WTC11 (cell line): Measurements from ENCODE around the gene SLX1B. TPM values are rescaled to one million over a fixed set of nuclear protein-coding genes. Genes with fewer than 3 reads are reported as not detected.
A peak's percentile ranks its signal among the peaks of the same experiment; 100 is the strongest.
"Not testable (repeated sequence)": the region's sequence is repeated elsewhere in the genome, so short reads cannot be mapped to it uniquely, and the experiment has no call there.

Experiments
- ATAC-seq: fragments of 200-7000 bp; cut with Tn5 transposase; 2 replicates; pipeline ENCODE4 v1.10.0; 2021; ENCODE audit warnings: mild to moderate bottlenecking, moderate library complexity
- Bru-seq: library from RNA; stranded (reverse); fragments of 400-500 nt; gene quantifications from one replicate; lab custom pipeline; 2021; lab: Mats Ljungman, UMichigan
- CTCF ChIA-PET: fragments of 300-600 bp; sonication (Branson Sonifier 250); formaldehyde crosslinking; loops from one replicate; lab custom pipeline; 2021; ENCODE audit warnings: antibody characterized with exemption; lab: Charles Lee
- POLR2A ChIA-PET: fragments of 350-600 bp; sonication (Branson Sonifier 250); formaldehyde crosslinking; loops from one replicate; lab custom pipeline; 2021; ENCODE audit warnings: antibody characterized with exemption; lab: Charles Lee
- DNase-seq: peaks from one replicate; pipeline ENCODE4 v3.0.0; 2021; ENCODE audit warnings: low spot score
- H3K27ac Mint-ChIP-seq: 2 replicates; pipeline ENCODE4 v1.8.0; 2021; ENCODE audit warnings: mixed read lengths
- H3K27me3 Mint-ChIP-seq: 2 replicates; pipeline ENCODE4 v1.8.0; 2021; ENCODE audit warnings: low read depth, mild to moderate bottlenecking, moderate library complexity, mixed read lengths
- H3K36me3 Mint-ChIP-seq: 2 replicates; pipeline ENCODE4 v1.8.0; 2021; ENCODE audit warnings: mixed read lengths
- H3K4me1 Mint-ChIP-seq: 2 replicates; pipeline ENCODE4 v1.8.0; 2022; ENCODE audit warnings: mixed read lengths
- H3K4me3 Mint-ChIP-seq: 2 replicates; pipeline ENCODE4 v1.8.0; 2021; ENCODE audit warnings: mild to moderate bottlenecking, moderate library complexity, mixed read lengths
- H3K9me3 Mint-ChIP-seq: 2 replicates; pipeline ENCODE4 v1.8.0; 2021; ENCODE audit warnings: mixed read lengths
- long read RNA-seq, 3 experiments: library from RNA in 1 of 3; library from capped mRNA in 1 of 3; library from polyadenylated mRNA in 1 of 3; unstranded in 2 of 3; stranded (forward) in 1 of 3; transcript quantifications; one replicate each; pipeline ENCODE4 v2.0.0, GENCODE V29; 2021
- total RNA-seq: library from RNA; stranded (reverse); gene quantifications from 3 replicates; pipeline ENCODE4 v1.2.3, GENCODE V29; 2021

SLX1B gene
- total RNA-seq, result 9.2 to 42.8 TPM (median 36.5 TPM) in 3 replicates
- percentile 3 among the genes with signal in this experiment for Bru-seq, nascent RNA
- long read RNA-seq, experiment 1, transcript SLX1B-201 (6 exons, 1,165 nt), result major isoform, 55 of 60 reads
- long read RNA-seq, experiment 1, partial matches to known transcripts, result 1 of 60 reads
- long read RNA-seq, experiment 1, other reads (novel, unspliced or antisense), result 4 of 60 reads
- long read RNA-seq, experiment 2, transcript SLX1B-201 (6 exons, 1,165 nt), result major isoform, 32 of 47 reads
- long read RNA-seq, experiment 2, partial matches to known transcripts, result 3 of 47 reads
- long read RNA-seq, experiment 2, other reads (novel, unspliced or antisense), result 8 of 47 reads
- long read RNA-seq, experiment 3, partial matches to known transcripts, result 1 of 3 reads
- long read RNA-seq, experiment 3, other reads (novel, unspliced or antisense), result 0 of 3 reads

DNA sequence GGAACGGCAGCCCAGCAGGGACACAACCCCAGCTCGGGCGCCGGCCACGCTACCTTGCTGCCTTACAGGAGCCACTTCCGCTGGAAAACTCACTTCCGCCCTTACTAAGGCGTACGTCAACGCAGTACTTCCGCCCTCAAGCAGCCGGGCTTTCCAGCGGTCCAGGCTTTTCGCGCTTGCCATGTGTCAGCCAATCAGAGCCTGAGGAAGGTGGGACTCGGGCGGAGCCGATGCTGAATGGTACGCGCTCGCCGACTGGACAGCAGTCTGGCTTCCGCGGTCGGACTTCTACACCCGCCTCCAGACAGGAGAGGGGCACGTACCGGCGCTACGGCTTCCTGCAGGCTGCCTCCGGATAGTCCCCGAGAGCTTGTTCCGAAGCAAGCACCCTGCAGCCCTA is at the start of gene SLX1B, which contains the start of gene BOLA2:
TSS of gene SLX1B (plus strand) at position 265 of the 400 bp plus-strand sequence.
TSS of gene BOLA2 (minus strand) at position 83 of the 400 bp plus-strand sequence. CDS start 98 bp downstream, outside the sequence.
- H3K36me3 Mint-ChIP-seq, H3K4me3 Mint-ChIP-seq, H3K4me1 Mint-ChIP-seq, H3K27ac Mint-ChIP-seq, H3K9me3 Mint-ChIP-seq, H3K27me3 Mint-ChIP-seq, DNase-seq, POLR2A ChIA-PET, CTCF ChIA-PET: not testable (repeated sequence)
- ATAC-seq, result peak; percentile 88

DNA sequence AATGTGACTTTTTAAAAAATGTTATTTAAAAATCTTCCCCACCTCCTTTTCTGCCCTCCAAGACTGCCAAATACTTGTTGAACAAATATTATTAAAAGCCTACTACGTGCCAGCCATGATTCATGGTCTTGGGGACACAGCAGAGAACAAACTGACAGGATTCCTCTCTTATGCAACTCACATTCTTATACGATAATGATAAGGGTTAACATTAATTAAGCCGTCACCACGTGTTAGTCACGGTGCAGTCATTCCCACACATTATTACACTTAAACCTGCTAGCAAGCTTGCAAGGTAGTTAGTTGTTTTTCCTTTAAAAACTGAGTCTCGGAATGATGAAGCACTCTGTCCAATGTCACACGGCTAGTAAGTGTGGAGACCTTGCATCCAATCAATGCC is 49.1 kb upstream of the SLX1B start:
- H3K27ac Mint-ChIP-seq, DNase-seq, H3K36me3 Mint-ChIP-seq, H3K9me3 Mint-ChIP-seq, H3K4me1 Mint-ChIP-seq, H3K4me3 Mint-ChIP-seq, POLR2A ChIA-PET, CTCF ChIA-PET, ATAC-seq, H3K27me3 Mint-ChIP-seq: not testable (repeated sequence)

DNA sequence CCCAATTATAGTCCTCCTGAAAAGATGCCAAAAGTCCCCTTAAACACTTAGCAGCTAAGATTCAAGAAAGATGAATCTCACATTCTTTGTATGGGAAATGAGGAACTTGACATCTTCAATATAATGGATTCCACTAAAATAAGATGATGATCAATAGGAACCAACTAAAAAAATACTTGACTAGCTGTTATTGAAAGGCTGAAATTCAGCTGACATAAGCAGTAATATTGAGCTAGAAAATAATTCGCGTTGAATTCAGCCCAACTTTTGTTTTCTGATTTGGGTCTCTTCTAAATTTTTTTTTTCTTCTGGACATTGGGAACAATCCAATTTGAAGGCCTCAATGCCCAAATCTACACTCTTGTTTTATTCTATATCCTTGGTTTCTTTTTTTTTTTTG is 30.7 kb upstream of the SLX1B start:
- H3K9me3 Mint-ChIP-seq, H3K27ac Mint-ChIP-seq, ATAC-seq, H3K4me3 Mint-ChIP-seq, H3K4me1 Mint-ChIP-seq, DNase-seq, H3K27me3 Mint-ChIP-seq, POLR2A ChIA-PET, CTCF ChIA-PET: not testable (repeated sequence)
- H3K36me3 Mint-ChIP-seq, result peaks cover 11% of the 10 kb centered on the region

DNA sequence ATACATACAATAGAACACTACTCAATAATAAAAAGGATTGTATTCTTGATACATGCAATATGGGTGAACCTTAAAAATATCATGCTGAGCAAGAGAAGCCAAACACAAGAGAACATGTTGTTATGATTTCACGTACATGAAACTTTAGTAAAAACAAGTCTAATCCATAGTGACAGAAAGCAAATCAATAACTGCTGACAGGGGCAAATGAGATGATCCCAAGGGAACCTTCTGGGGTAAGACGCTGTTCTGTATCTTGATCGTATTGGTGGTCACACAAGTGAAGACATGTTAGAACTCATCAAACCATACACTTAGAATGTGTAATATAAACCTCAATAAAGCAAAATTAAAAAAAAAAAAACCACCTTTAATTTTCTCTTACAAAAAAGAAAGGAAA is 28.9 kb upstream of the SLX1B start:
- CTCF ChIA-PET, result not testable (repeated sequence)

DNA sequence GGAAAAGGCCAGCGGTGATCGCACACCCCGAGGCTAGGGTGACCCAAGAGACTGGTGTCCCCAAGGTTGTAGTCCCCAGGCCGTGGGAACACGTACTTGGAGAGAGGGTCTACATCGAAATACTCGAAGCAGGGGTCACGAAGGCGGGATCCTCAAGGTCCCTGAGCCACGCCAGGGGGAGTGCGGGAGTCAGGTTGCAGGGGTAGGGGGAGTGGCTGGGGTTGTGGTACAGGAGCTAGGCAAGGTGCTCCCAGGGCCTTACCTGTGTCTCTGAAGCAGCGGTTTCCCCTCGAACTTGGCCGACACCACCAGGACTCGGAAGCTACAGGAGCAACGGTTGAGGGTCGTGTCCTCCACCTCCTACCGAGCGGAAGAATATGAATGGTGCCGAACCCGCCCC is 579 bp upstream of the SLX1B start:
- H3K27ac Mint-ChIP-seq, DNase-seq, H3K27me3 Mint-ChIP-seq, H3K4me1 Mint-ChIP-seq, CTCF ChIA-PET, H3K36me3 Mint-ChIP-seq, H3K4me3 Mint-ChIP-seq, H3K9me3 Mint-ChIP-seq, POLR2A ChIA-PET: not testable (repeated sequence)
- peak; percentile 44 for ATAC-seq

More for the DNA sequence above, 28.9 kb upstream of the SLX1B start:
- H3K27ac Mint-ChIP-seq, H3K4me3 Mint-ChIP-seq, POLR2A ChIA-PET, H3K9me3 Mint-ChIP-seq, DNase-seq, ATAC-seq, H3K4me1 Mint-ChIP-seq, H3K27me3 Mint-ChIP-seq: not testable (repeated sequence)
- peaks cover 11% of the 10 kb centered on the region for H3K36me3 Mint-ChIP-seq

- H3K4me1 Mint-ChIP-seq, POLR2A ChIA-PET, H3K36me3 Mint-ChIP-seq, H3K4me3 Mint-ChIP-seq, DNase-seq, H3K9me3 Mint-ChIP-seq, CTCF ChIA-PET, H3K27ac Mint-ChIP-seq, H3K27me3 Mint-ChIP-seq: not testable (repeated sequence)
- ATAC-seq, result peak; percentile 76
These were observed 495 bp downstream of the SLX1B start for GRCh38 chr16:29454828-29455227.

GRCh38 chr16:29457660-29458059 is 3.3 kb downstream of the SLX1B start:
- H3K4me3 Mint-ChIP-seq, ATAC-seq, CTCF ChIA-PET, DNase-seq, H3K9me3 Mint-ChIP-seq, H3K4me1 Mint-ChIP-seq, POLR2A ChIA-PET, H3K36me3 Mint-ChIP-seq, H3K27me3 Mint-ChIP-seq, H3K27ac Mint-ChIP-seq: not testable (repeated sequence)

DNA sequence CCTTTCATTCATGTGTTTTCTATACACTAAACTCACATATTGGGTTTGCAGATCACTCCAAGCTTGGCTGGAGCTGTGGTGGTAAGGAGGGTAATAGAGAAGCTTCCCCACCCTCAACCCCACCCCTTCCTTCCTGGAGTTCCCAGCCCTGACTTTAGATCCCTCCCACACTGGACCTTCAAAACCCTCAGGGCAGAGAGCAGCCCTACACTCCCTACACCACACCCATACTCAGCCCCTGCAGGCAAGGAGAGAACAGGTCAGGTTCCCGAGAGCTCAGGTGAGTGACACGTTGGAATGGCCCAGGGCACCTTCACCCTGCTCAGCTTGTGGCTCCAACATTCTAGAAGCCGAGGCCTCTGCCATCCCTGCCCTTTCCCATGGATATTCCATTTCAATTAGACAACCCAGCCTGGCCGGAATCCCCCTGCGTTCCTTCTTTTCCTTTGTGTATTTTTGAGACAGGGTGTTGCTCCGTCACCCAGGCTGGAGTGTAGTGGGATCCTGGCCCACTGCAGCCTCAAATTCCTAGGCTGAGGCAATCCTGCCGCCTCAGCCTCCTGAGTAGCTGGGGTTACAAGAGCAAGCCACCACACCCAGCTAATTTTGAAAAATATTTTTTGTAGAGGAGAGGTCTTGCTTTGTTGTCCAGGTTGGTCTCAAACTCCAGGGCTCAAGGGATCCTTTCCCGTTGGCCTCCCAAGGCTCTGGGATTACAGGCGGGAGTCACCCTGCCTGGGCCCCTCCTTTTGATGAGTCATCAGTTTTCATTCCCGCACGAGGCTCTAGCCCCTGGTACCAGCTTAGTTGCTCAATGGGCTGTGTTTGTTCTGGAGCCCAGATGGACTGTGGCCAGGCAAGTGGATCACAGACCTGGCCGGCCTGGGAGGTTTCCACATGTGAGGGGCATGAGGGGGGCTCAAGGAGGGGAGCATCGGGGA is 5.6 kb downstream of the SLX1B start, which contains the start of gene SULT1A4:
TSS of gene SULT1A4 (plus strand) at position 208 of the 941 bp plus-strand sequence. CDS start 1,473 bp downstream, outside the sequence.
- H3K27me3 Mint-ChIP-seq, H3K27ac Mint-ChIP-seq, H3K9me3 Mint-ChIP-seq, CTCF ChIA-PET, H3K4me1 Mint-ChIP-seq, DNase-seq, POLR2A ChIA-PET, H3K36me3 Mint-ChIP-seq, H3K4me3 Mint-ChIP-seq: not testable (repeated sequence)
- peak; percentile 60 for ATAC-seq

- H3K4me1 Mint-ChIP-seq, H3K4me3 Mint-ChIP-seq, H3K9me3 Mint-ChIP-seq, H3K27me3 Mint-ChIP-seq, H3K27ac Mint-ChIP-seq, DNase-seq, CTCF ChIA-PET, H3K36me3 Mint-ChIP-seq, ATAC-seq, POLR2A ChIA-PET: not testable (repeated sequence)
These were observed 6.3 kb downstream of the SLX1B start for GRCh38 chr16:29460647-29461030.

DNA sequence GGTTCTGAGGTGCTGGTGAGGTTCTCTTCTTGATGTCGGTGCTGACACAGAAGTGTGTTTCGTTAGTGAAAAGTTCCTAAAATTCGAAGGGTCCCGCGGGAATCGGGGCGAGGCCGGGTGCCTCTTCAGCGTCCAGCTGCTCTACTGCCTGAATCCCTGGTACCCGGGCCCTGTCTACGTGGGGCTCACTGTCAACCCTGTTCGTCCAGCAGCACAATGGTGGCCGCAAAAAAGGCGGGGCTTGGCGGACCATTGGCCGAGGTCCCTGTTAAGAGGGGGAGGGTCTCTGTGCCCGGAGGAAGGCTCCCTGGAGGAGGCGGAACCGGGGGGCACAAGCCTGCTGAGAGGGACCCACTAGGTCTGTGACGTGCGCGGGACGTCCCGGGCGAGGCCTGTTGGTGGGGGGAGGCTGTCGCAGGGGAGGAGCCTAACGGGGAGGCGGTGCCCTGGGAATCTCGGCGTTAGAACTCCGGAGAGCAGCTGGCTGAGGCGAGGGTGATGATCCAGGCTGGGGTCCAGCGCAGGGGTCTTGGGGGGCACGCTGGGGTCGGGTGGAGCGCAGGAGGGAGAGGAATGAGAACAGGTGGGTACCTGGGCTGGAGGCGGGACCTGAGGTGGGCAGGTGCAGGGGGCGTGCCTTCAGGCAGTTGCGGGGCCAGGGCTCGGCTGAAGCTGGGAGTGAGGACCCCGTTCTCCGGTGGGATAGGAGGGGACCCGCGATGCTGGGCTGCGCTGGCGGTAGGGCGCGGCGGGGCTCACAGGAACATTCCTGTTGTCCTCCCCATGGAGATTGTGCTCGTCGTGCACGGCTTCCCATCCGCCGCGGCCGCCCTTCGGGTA is 11.9 kb downstream of the SLX1B start:
- H3K9me3 Mint-ChIP-seq, POLR2A ChIA-PET, H3K27ac Mint-ChIP-seq, DNase-seq, H3K4me3 Mint-ChIP-seq, H3K36me3 Mint-ChIP-seq, CTCF ChIA-PET, H3K4me1 Mint-ChIP-seq, H3K27me3 Mint-ChIP-seq: not testable (repeated sequence)
- peak; percentile 57 for ATAC-seq

GRCh38 chr16:29466904-29467303 is 12.6 kb downstream of the SLX1B start:
- H3K4me3 Mint-ChIP-seq, H3K27ac Mint-ChIP-seq, H3K4me1 Mint-ChIP-seq, H3K36me3 Mint-ChIP-seq, CTCF ChIA-PET, DNase-seq, H3K27me3 Mint-ChIP-seq, POLR2A ChIA-PET, ATAC-seq, H3K9me3 Mint-ChIP-seq: not testable (repeated sequence)
